Epithelial cell of proximal tubule (primary cell): Measurements from ENCODE around the gene ADARB2. TPM values are rescaled to one million over a fixed set of nuclear protein-coding genes. Genes with fewer than 3 reads are reported as not detected.

Experiments used
- DNase-seq: peaks from one replicate; pipeline ENCODE4 v3.0.0-alpha.2; 2011; ENCODE audit warnings: low read depth
- H3K4me3 ChIP-seq: 2 replicates; pipeline ENCODE4 v1.5.1; 2011; ENCODE audit warnings: low read depth, mild to moderate bottlenecking, low read length
- CTCF ChIP-seq: conservative IDR thresholded peaks from 2 replicates; pipeline ENCODE4 v1.5.1; 2012; ENCODE audit warnings: low read depth, mild to moderate bottlenecking, low read length
- total RNA-seq: library from RNA; depleted of rRNA; stranded (reverse); fragments of >200 nt; gene quantifications from 2 replicates; pipeline ENCODE4 v1.2.3, GENCODE V29; 2015

ADARB2 gene
- total RNA-seq, 1 donor from 2014 or later, result 0.63 TPM

DNA sequence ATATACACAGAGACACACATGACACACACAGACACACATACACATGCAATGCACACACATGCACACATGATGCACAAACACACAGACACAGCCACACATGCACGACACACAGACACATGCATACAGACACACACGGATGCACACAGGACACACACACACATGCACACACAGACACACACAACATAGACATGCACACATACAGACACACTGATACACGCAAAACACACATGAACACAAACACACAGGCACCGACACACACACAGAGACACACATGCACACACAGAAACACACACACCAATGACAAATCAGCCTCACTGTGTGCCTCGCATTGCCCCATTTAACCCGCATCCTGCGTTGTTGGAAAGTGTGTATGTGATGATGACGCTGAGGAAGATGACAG is 232.4 kb downstream of the ADARB2 start:
- no peak overlapping the region for H3K4me3 ChIP-seq
- no peak for TF ChIP-seq CTCF
- DNase-seq, result no peak

- H3K4me3 ChIP-seq, result no peak overlapping the region
- no peak for TF ChIP-seq CTCF
- DNase-seq, result no peak
These were observed 233.0 kb downstream of the ADARB2 start for GRCh38 chr10:1504286-1504685.

- no peak overlapping the region for H3K4me3 ChIP-seq
- DNase-seq, result no peak
- no peak for TF ChIP-seq CTCF
These were observed 234.9 kb downstream of the ADARB2 start for GRCh38 chr10:1502451-1502850.

DNA sequence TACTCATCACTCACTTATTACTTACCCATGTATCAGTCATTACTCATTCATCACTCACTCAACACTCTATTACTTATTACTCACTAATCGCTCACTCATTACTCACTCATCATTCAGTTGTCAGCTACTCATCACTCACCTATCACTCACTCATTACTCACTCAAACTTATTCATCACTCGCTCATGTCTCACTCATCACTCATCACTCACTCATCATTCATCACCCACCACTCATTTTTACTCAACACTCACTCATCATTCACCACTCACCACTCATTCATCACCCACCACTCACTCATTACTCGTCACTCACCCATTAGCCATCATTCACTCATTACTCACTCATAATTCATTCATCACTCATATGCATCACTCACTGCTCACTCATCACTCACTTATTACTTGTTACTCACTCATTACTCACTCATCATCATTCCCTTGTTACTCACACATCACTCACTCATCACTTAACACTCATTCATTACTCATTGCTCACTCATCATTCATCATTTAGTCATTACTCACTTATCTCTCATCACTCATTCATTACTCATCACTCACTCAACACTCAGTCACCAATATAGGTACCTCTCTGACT is 237.9 kb downstream of the ADARB2 start:
- DNase-seq, result no peak

GRCh38 chr10:1498746-1499358 is 238.5 kb downstream of the ADARB2 start:
- no peak for DNase-seq
- no peak for TF ChIP-seq CTCF
- no peak overlapping the region for H3K4me3 ChIP-seq

More for the DNA sequence above, 237.9 kb downstream of the ADARB2 start:
- no peak overlapping the region for H3K4me3 ChIP-seq
- no peak for TF ChIP-seq CTCF

DNA sequence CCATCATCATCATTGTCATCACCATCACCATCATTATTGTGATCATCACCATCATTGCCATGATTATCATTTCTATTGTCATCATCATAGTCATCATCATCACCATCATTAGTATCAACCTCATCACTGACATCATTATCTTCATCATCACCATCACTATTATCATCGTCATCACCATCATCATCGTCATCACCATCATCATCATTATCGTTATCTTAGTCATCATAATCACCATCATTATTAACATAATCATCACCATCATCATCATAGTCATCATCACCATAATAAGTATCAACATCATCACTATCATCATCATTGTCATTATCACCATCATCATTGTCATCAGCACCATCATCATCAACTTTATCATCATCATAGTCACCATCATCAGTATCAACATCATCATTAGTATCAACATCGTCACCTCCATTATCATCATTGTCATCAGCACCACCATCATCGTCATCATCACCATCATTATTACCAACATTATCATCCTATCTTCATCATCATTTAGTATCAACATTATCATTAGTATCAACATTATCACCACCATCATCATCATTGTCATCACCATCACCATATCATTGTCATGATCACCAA is 241.3 kb downstream of the ADARB2 start:
- no peak for TF ChIP-seq CTCF
- no peak for DNase-seq

More for the DNA sequence above, 241.3 kb downstream of the ADARB2 start:
- no peak overlapping the region for H3K4me3 ChIP-seq
